A549 treated with ZK216348 at 1 μM for 4 hours (cell line): ENCODE results near the gene COCH. TPM values are rescaled to one million over a fixed set of nuclear protein-coding genes. Genes with fewer than 3 reads are reported as not detected.

Source experiments
- total RNA-seq: library from RNA; stranded (reverse); fragments of 200-300 nt; extraction: Qiagen RNA extraction; gene quantifications from 5 replicates; pipeline ENCODE4 v1.2.3, GENCODE V29; 2022; ENCODE audit warnings: low read depth

The COCH gene
- total RNA-seq: 21.0 to 34.9 TPM (median 24.5 TPM) in 5 replicates

GRCh38 chr14:30874120-30874998 lies at the start of gene COCH:
Gene COCH (plus strand): TSS chr14:30874559. CDS start chr14:30874939, 380 bp downstream.

Other genes with a start within 250 kb of the COCH start
- gene AP4S1, start 151.1 kb downstream of the COCH start, total RNA-seq: 8.5 to 13.8 TPM (median 9.0 TPM) in 5 replicates
- 14.2 to 19.1 TPM (median 16.1 TPM) in 5 replicates for gene STRN3, start 151.8 kb downstream of the COCH start, total RNA-seq